ENCODE results near the gene POLRMT. TPM values are rescaled to one million over a fixed set of nuclear protein-coding genes. Genes with fewer than 3 reads are reported as not detected.
"Not testable (repeated sequence)": the region's sequence is repeated elsewhere in the genome, so short reads cannot be mapped to it uniquely, and the experiment has no call there.

The POLRMT gene
- total and polyA plus RNA-seq, 2 experiments from 2014 or later = 98.0 to 148 TPM

DNA sequence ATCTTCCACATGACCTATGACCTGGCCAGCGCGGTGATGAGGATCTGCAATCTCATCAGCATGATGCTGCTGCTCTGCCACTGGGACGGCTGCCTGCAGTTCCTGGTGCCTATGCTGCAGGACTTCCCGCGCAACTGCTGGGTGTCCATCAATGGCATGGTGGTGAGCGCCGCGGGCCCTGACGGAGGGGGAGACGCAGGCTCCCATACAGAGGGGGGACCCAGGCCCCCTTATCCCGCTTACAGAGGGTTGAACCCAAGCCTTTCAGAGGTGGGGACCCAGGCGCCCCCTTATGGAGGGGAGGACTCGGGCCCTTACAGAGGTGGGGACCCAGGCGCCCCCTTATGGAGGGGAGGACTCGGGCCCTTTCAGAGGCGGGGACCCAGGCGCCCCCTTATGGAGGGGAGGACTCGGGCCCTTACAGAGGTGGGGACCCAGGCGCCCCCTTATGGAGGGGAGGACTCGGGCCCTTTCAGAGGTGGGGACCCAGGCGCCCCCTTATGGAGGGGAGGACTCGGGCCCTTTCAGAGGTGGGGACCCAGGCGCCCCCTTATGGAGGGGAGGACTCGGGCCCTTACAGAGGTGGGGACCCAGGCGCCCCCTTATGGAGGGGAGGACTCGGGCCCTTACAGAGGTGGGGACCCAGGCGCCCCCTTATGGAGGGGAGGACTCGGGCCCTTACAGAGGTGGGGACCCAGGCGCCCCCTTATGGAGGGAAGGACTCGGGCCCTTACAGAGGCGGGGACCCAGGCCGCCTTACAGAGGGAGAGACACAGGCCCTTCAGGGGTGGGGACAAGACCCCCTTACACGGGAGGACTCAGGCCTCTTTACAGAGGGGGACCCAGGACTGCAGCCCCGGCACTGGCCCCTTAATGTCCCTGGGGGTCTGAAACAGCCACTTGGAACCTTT is 28.0 kb downstream of the POLRMT start:
- H3K79me2 ChIP-seq (replicated peaks; ENCODE audit: insufficient read depth); H3K4me1 Mint-ChIP-seq; H3K27me3 ChIP-seq (ENCODE audit: insufficient read depth); ATAC-seq; H4K20me1 ChIP-seq (replicated peaks; ENCODE audit: insufficient read depth); H3K4me3 ChIP-seq; H3F3A ChIP-seq (replicated peaks; ENCODE audit: low read depth); H3K36me3 ChIP-seq (ENCODE audit: insufficient read depth); H3K4me1 ChIP-seq (ENCODE audit: insufficient read depth); H3K27me3 Mint-ChIP-seq (ENCODE audit: insufficient read depth, low read depth, poor library complexity); H3K4me2 ChIP-seq; H3K4me3 Mint-ChIP-seq; H3K27ac Mint-ChIP-seq; H3K27ac ChIP-seq (ENCODE audit: low read depth); DNase-seq (ENCODE audit: low spot score); H3K9me2 ChIP-seq (ENCODE audit: insufficient read depth); H2AFZ ChIP-seq: not testable (repeated sequence)
- H3K36me3 Mint-ChIP-seq (ENCODE audit: low read depth) = peaks cover 16% of the 10 kb centered on the region
- H3K9me3 Mint-ChIP-seq = peaks cover 41% of the 10 kb centered on the region
- TF ChIP-seq, protein P1, sequence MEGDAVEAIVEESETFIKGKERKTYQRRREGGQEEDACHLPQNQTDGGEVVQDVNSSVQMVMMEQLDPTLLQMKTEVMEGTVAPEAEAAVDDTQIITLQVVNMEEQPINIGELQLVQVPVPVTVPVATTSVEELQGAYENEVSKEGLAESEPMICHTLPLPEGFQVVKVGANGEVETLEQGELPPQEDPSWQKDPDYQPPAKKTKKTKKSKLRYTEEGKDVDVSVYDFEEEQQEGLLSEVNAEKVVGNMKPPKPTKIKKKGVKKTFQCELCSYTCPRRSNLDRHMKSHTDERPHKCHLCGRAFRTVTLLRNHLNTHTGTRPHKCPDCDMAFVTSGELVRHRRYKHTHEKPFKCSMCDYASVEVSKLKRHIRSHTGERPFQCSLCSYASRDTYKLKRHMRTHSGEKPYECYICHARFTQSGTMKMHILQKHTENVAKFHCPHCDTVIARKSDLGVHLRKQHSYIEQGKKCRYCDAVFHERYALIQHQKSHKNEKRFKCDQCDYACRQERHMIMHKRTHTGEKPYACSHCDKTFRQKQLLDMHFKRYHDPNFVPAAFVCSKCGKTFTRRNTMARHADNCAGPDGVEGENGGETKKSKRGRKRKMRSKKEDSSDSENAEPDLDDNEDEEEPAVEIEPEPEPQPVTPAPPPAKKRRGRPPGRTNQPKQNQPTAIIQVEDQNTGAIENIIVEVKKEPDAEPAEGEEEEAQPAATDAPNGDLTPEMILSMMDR (conservative IDR thresholded peaks at IDR 0.05; ENCODE audit: low read depth in 2 of 2) = peak in 1 of 2 experiments; percentile 30; a peak in 2 of 4 replicates

DNA sequence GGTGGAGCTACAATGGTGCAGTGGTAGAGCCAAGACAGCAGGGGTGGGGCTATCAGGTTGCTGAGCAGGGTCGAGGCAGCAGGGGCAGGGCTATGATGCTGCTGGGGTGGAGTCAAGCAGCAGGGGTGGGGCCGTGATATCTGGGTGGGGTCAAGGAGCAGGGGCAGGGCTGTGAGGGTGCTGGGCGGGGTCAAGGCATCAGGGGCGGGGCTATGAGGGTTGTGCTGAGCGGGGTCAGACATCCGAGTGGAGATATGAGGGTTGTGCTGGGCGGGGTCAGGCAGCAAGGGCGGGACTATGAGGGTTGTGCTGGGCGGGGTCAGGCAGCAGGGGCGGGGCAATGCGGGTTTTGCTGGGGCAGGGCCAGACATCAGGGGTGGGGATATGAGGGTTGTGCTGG is 29.0 kb downstream of the POLRMT start:
- H3K27ac Mint-ChIP-seq = no peak overlapping the region
- Histone ChIP-seq H3K79me2 (replicated peaks; ENCODE audit: insufficient read depth) (no peaks in the 10 kb centered on the region), H3K9me2 (ENCODE audit: insufficient read depth) (no peaks in the 10 kb centered on the region), H4K20me1 (replicated peaks; ENCODE audit: insufficient read depth) (no peaks in the 10 kb centered on the region), H3K4me3 (no peak overlapping the region), H3K4me1 (ENCODE audit: insufficient read depth) (no peaks in the 10 kb centered on the region), H2AFZ (no peak overlapping the region), H3F3A (replicated peaks; ENCODE audit: low read depth) (no peaks in the 10 kb centered on the region), H3K36me3 (ENCODE audit: insufficient read depth) (no peaks in the 10 kb centered on the region), H3K4me2 (no peak overlapping the region), H3K27ac (ENCODE audit: low read depth) (no peak overlapping the region), H3K27me3 (ENCODE audit: insufficient read depth) (no peaks in the 10 kb centered on the region)
- no peak overlapping the region for H3K4me3 Mint-ChIP-seq
- TF ChIP-seq ZNF331 (CRISPR knock-in tag; IDR thresholded peaks at IDR 0.05; ENCODE audit: low read depth) (no peak), STAT1 (IDR thresholded peaks at IDR 0.05; ENCODE audit: unreplicated experiment) (no peak), NANOG (IDR thresholded peaks at IDR 0.05; ENCODE audit: borderline replicate concordance) (no peak), EZH2phosphoT487 (IDR thresholded peaks at IDR 0.05; ENCODE audit: unreplicated experiment) (no peak), EZH2 (IDR thresholded peaks at IDR 0.05; ENCODE audit: low read depth, unreplicated experiment) (no peak), CREB1 (CRISPR knock-in tag; IDR thresholded peaks at IDR 0.05; ENCODE audit: low read depth) (no peak)
- TF ChIP-seq, protein P1 (conservative IDR thresholded peaks at IDR 0.05; ENCODE audit: low read depth in 2 of 2) = no peak
- TF ChIP-seq, protein P2, sequence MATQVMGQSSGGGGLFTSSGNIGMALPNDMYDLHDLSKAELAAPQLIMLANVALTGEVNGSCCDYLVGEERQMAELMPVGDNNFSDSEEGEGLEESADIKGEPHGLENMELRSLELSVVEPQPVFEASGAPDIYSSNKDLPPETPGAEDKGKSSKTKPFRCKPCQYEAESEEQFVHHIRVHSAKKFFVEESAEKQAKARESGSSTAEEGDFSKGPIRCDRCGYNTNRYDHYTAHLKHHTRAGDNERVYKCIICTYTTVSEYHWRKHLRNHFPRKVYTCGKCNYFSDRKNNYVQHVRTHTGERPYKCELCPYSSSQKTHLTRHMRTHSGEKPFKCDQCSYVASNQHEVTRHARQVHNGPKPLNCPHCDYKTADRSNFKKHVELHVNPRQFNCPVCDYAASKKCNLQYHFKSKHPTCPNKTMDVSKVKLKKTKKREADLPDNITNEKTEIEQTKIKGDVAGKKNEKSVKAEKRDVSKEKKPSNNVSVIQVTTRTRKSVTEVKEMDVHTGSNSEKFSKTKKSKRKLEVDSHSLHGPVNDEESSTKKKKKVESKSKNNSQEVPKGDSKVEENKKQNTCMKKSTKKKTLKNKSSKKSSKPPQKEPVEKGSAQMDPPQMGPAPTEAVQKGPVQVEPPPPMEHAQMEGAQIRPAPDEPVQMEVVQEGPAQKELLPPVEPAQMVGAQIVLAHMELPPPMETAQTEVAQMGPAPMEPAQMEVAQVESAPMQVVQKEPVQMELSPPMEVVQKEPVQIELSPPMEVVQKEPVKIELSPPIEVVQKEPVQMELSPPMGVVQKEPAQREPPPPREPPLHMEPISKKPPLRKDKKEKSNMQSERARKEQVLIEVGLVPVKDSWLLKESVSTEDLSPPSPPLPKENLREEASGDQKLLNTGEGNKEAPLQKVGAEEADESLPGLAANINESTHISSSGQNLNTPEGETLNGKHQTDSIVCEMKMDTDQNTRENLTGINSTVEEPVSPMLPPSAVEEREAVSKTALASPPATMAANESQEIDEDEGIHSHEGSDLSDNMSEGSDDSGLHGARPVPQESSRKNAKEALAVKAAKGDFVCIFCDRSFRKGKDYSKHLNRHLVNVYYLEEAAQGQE (IDR thresholded peaks at IDR 0.05; ENCODE audit: unreplicated experiment) = no peak
- peaks cover 48% of the 10 kb centered on the region for H3K9me3 Mint-ChIP-seq
- DNase-seq (ENCODE audit: low spot score) = no peak
- peak; percentile 33 for ATAC-seq
- peaks cover 16% of the 10 kb centered on the region for H3K36me3 Mint-ChIP-seq (ENCODE audit: low read depth)
- no peaks in the 10 kb centered on the region for H3K4me1 Mint-ChIP-seq
- peaks cover 2% of the 10 kb centered on the region for H3K27me3 Mint-ChIP-seq (ENCODE audit: insufficient read depth, low read depth, poor library complexity)

- peaks cover 48% of the 10 kb centered on the region for H3K9me3 Mint-ChIP-seq
- H3K27me3 Mint-ChIP-seq (ENCODE audit: insufficient read depth, low read depth, poor library complexity); H3K4me3 ChIP-seq; DNase-seq (ENCODE audit: low spot score); H2AFZ ChIP-seq; H3K27ac Mint-ChIP-seq; H3K79me2 ChIP-seq (replicated peaks; ENCODE audit: insufficient read depth); H3K4me3 Mint-ChIP-seq; H3K36me3 ChIP-seq (ENCODE audit: insufficient read depth); ATAC-seq; H3K9me2 ChIP-seq (ENCODE audit: insufficient read depth); H3K27me3 ChIP-seq (ENCODE audit: insufficient read depth); H3K4me1 ChIP-seq (ENCODE audit: insufficient read depth); H4K20me1 ChIP-seq (replicated peaks; ENCODE audit: insufficient read depth); H3F3A ChIP-seq (replicated peaks; ENCODE audit: low read depth); H3K4me1 Mint-ChIP-seq; H3K27ac ChIP-seq (ENCODE audit: low read depth); H3K4me2 ChIP-seq: not testable (repeated sequence)
- peaks cover 16% of the 10 kb centered on the region for H3K36me3 Mint-ChIP-seq (ENCODE audit: low read depth)
Measured at GRCh38 chr19:603779-604178, 29.6 kb downstream of the POLRMT start.
